K562 (cell line): Measurements from ENCODE around the gene CLCN2. TPM values are rescaled to one million over a fixed set of nuclear protein-coding genes. Genes with fewer than 3 reads are reported as not detected.
A peak's percentile ranks its signal among the peaks of the same experiment; 100 is the strongest.

ENCODE experiments used
- ETV6 ChIP-seq, 3 experiments: fragments of 150-350 bp in 1 of 3; sonication (generic) in 1 of 3; formaldehyde crosslinking in 1 of 3; IDR thresholded peaks; 2 replicates each; pipeline versions ENCODE4 v1.6.1 to v1.8.0; 2014 to 2022; ENCODE audit warnings: borderline replicate concordance in 2 of 3, low read depth in 2 of 3, antibody characterized with exemption in 1 of 3, low read length in 1 of 3, mild to moderate bottlenecking in 1 of 3, missing genetic modification reagents in 1 of 3
- FIP1L1 ChIP-seq: fragments of 200-400 bp; formaldehyde crosslinking; IDR thresholded peaks from 2 replicates; pipeline ENCODE4 v1.6.1; 2018; ENCODE audit warnings: mild to moderate bottlenecking, low read depth, low read length; ENCODE audit not compliant: poor library complexity, severe bottlenecking
- FOXP1 ChIP-seq: sonication (generic); formaldehyde crosslinking; IDR thresholded peaks from 2 replicates; pipeline ENCODE4 v1.8.0; 2022; ENCODE audit warnings: mild to moderate bottlenecking, missing genetic modification reagents
- POLR2G ChIP-seq: fragments of 200-400 bp; formaldehyde crosslinking; IDR thresholded peaks from 2 replicates; pipeline ENCODE4 v1.6.1; 2017; ENCODE audit warnings: low read depth, mild to moderate bottlenecking, antibody characterized with exemption, low read length, moderate library complexity
- XRCC4 ChIP-seq: IDR thresholded peaks from one replicate; pipeline ENCODE4 v1.6.1; 2011; ENCODE audit not compliant: insufficient read depth, insufficient read length; ENCODE audit errors: extremely low read depth
- ZNF143 ChIP-seq: sonication (generic); formaldehyde crosslinking; IDR thresholded peaks from 2 replicates; pipeline ENCODE4 v1.9.0; 2022; ENCODE audit warnings: mild to moderate bottlenecking, missing genetic modification reagents
- polyA plus RNA-seq, 8 experiments: library from polyadenylated mRNA; depleted of rRNA in 4 of 8; stranded (reverse) in 5 of 8; unstranded in 3 of 8; fragments of >200 nt; fragmentation: Nextera tagmentation in 2 of 8; fragmentation: Illumina TruSeq in 1 of 8; extraction: Ambion mirVana in 2 of 8; extraction: Trizol in 1 of 8; gene quantifications; 2 replicates each; pipeline versions ENCODE4 v1.2.1 to v1.2.3, GENCODE V29; 2011 to 2014; ENCODE audit warnings: inconsistent platforms in 1 of 8, missing spikeins in 1 of 8
- total RNA-seq, 7 experiments: library from RNA; depleted of rRNA in 6 of 7; stranded (reverse); fragments of >200 nt in 6 of 7; fragmentation: Illumina TruSeq in 2 of 7; extraction: Trizol in 2 of 7; gene quantifications; 2 replicates each; pipeline versions ENCODE4 v1.2.1 to v1.2.3, GENCODE V29; 2011 to 2021; ENCODE audit warnings: low replicate concordance in 1 of 7
- TF ChIP-seq, protein P1 (sequence below): fragments of 450-650 bp; IDR thresholded peaks from 2 replicates; pipeline ENCODE4 v1.7.1; 2018; ENCODE audit warnings: mild to moderate bottlenecking, low read depth; ENCODE audit not compliant: partially characterized antibody
- TF ChIP-seq, protein P2 (sequence below): fragments of 250-450 bp; sonication (Bioruptor Pico); IDR thresholded peaks from 2 replicates; pipeline ENCODE4 v1.4.0; 2020
- TF ChIP-seq, protein P3 (sequence below): fragments of 450-650 bp; IDR thresholded peaks from 2 replicates; pipeline ENCODE4 v1.6.1; 2018; ENCODE audit not compliant: partially characterized antibody

CLCN2 gene
- total and polyA plus RNA-seq, 9 of the 15 experiments (the other 6 are each of a cell fraction or from before 2014, with no cell fraction given) = 0.10 to 14.0 (median 6.9) TPM

DNA sequence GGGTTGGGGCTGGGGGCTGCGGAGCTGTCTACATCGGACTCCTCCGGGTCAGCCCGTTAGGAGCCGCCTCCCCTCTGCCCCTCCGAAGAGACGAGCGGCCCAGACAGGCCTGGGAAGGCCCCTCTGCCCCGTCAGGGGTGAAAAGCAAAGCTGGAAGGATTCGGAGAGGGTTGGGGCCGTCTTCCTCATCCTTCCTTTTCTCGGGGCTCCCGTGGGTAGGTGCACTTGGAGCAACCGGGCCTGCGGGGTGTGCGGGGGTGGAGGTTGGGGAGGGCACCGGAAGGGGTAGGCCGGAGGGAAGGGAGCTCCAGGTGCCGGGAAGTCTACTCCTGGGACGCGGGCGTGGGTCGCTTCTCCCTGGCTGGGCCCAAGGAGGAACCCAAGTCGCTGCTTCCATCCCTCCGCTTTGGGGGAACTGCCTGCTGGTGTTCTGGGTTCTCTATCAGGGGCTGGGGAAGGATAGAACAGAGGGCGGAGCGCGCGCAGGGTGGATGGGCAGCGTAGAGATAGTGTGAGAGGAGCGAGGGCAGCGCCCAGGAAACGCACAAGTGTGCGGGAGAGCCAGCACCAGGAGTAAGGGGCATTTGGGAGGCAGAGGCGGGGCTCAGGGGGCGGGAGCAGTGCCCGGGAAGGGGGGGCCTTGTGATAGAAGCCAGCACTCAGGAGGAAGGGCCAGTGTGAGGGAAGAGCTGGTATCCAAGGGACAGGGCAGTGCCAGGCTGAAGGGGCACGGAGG, 695 bp upstream of the CLCN2 start (continued):
- TF ChIP-seq, protein P1, sequence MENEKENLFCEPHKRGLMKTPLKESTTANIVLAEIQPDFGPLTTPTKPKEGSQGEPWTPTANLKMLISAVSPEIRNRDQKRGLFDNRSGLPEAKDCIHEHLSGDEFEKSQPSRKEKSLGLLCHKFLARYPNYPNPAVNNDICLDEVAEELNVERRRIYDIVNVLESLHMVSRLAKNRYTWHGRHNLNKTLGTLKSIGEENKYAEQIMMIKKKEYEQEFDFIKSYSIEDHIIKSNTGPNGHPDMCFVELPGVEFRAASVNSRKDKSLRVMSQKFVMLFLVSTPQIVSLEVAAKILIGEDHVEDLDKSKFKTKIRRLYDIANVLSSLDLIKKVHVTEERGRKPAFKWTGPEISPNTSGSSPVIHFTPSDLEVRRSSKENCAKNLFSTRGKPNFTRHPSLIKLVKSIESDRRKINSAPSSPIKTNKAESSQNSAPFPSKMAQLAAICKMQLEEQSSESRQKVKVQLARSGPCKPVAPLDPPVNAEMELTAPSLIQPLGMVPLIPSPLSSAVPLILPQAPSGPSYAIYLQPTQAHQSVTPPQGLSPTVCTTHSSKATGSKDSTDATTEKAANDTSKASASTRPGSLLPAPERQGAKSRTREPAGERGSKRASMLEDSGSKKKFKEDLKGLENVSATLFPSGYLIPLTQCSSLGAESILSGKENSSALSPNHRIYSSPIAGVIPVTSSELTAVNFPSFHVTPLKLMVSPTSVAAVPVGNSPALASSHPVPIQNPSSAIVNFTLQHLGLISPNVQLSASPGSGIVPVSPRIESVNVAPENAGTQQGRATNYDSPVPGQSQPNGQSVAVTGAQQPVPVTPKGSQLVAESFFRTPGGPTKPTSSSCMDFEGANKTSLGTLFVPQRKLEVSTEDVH = no peak
- TF ChIP-seq ETV6 (IDR thresholded peaks at IDR 0.05; ENCODE audit: borderline replicate concordance in 1 of 2, low read depth in 2 of 2, low read length in 1 of 2) (no peak), ETV6 (CRISPR knock-in tag; IDR thresholded peaks at IDR 0.05; ENCODE audit: borderline replicate concordance) (no peak), ZNF143 (CRISPR knock-in tag) (no peak), POLR2G (peak; percentile 29), FOXP1 (CRISPR knock-in tag) (no peak), XRCC4 (no peak), FIP1L1 (peak; percentile 4)
- TF ChIP-seq, protein P2, sequence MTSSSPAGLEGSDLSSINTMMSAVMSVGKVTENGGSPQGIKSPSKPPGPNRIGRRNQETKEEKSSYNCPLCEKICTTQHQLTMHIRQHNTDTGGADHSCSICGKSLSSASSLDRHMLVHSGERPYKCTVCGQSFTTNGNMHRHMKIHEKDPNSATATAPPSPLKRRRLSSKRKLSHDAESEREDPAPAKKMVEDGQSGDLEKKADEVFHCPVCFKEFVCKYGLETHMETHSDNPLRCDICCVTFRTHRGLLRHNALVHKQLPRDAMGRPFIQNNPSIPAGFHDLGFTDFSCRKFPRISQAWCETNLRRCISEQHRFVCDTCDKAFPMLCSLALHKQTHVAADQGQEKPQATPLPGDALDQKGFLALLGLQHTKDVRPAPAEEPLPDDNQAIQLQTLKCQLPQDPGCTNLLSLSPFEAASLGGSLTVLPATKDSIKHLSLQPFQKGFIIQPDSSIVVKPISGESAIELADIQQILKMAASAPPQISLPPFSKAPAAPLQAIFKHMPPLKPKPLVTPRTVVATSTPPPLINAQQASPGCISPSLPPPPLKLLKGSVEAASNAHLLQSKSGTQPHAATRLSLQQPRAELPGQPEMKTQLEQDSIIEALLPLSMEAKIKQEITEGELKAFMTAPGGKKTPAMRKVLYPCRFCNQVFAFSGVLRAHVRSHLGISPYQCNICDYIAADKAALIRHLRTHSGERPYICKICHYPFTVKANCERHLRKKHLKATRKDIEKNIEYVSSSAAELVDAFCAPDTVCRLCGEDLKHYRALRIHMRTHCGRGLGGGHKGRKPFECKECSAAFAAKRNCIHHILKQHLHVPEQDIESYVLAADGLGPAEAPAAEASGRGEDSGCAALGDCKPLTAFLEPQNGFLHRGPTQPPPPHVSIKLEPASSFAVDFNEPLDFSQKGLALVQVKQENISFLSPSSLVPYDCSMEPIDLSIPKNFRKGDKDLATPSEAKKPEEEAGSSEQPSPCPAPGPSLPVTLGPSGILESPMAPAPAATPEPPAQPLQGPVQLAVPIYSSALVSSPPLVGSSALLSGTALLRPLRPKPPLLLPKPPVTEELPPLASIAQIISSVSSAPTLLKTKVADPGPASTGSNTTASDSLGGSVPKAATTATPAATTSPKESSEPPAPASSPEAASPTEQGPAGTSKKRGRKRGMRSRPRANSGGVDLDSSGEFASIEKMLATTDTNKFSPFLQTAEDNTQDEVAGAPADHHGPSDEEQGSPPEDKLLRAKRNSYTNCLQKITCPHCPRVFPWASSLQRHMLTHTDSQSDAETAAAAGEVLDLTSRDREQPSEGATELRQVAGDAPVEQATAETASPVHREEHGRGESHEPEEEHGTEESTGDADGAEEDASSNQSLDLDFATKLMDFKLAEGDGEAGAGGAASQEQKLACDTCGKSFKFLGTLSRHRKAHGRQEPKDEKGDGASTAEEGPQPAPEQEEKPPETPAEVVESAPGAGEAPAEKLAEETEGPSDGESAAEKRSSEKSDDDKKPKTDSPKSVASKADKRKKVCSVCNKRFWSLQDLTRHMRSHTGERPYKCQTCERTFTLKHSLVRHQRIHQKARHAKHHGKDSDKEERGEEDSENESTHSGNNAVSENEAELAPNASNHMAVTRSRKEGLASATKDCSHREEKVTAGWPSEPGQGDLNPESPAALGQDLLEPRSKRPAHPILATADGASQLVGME (CRISPR knock-in tag) = peak; percentile 66; the same call in 1 of the 2 replicates
- TF ChIP-seq, protein P3, sequence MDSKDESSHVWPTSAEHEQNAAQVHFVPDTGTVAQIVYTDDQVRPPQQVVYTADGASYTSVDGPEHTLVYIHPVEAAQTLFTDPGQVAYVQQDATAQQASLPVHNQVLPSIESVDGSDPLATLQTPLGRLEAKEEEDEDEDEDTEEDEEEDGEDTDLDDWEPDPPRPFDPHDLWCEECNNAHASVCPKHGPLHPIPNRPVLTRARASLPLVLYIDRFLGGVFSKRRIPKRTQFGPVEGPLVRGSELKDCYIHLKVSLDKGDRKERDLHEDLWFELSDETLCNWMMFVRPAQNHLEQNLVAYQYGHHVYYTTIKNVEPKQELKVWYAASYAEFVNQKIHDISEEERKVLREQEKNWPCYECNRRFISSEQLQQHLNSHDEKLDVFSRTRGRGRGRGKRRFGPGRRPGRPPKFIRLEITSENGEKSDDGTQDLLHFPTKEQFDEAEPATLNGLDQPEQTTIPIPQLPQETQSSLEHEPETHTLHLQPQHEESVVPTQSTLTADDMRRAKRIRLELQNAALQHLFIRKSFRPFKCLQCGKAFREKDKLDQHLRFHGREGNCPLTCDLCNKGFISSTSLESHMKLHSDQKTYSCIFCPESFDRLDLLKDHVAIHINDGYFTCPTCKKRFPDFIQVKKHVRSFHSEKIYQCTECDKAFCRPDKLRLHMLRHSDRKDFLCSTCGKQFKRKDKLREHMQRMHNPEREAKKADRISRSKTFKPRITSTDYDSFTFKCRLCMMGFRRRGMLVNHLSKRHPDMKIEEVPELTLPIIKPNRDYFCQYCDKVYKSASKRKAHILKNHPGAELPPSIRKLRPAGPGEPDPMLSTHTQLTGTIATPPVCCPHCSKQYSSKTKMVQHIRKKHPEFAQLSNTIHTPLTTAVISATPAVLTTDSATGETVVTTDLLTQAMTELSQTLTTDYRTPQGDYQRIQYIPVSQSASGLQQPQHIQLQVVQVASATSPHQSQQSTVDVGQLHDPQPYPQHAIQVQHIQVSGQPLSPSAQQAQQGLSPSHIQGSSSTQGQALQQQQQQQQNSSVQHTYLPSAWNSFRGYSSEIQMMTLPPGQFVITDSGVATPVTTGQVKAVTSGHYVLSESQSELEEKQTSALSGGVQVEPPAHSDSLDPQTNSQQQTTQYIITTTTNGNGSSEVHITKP = no peak
